Uterus (tissue), 4 donors: ENCODE data around the gene RHAG. TPM values are rescaled to one million over a fixed set of nuclear protein-coding genes. Genes with fewer than 3 reads are reported as not detected.

Experiments
- DNase-seq, 2 donors: peaks; one replicate each; pipeline ENCODE4 v3.0.0-alpha.2; 2019 to 2020
- H3K27ac ChIP-seq, 2 donors: fragments of 200-600 bp; sonication (generic); 1 replicate in 1 of 2; 2 replicates in 1 of 2; pipeline ENCODE4 v1.5.1; 2016 to 2018
- H3K27me3 ChIP-seq, 2 donors: fragments of 200-600 bp; sonication (generic); one replicate each; pipeline ENCODE4 v1.5.1; 2018 to 2019; ENCODE audit warnings: control low read depth in 1 of 2
- H3K36me3 ChIP-seq, 2 donors: fragments of 200-600 bp; sonication (generic); one replicate each; pipeline ENCODE4 v1.5.1; 2019; ENCODE audit warnings: control low read depth in 1 of 2
- H3K4me1 ChIP-seq, 2 donors: fragments of 200-600 bp; sonication (generic); one replicate each; pipeline ENCODE4 v1.5.1; 2018 to 2019; ENCODE audit warnings: control low read depth in 1 of 2
- H3K4me3 ChIP-seq, 2 donors: fragments of 200-600 bp; sonication (generic); 1 replicate in 1 of 2; 2 replicates in 1 of 2; pipeline ENCODE4 v1.5.1; 2018 to 2019; ENCODE audit warnings: mild to moderate bottlenecking in 1 of 2
- H3K9me3 ChIP-seq, 2 donors: fragments of 200-600 bp; sonication (generic); one replicate each; pipeline ENCODE4 v1.5.1; 2019; ENCODE audit warnings: control low read depth in 1 of 2
- CTCF ChIP-seq, 4 experiments: fragments of 200-600 bp in 2 of 4; fragments of 450-650 bp in 2 of 4; sonication (generic) in 2 of 4; IDR thresholded peaks; one replicate each; pipeline ENCODE4 v1.5.1; 2016 to 2019; ENCODE audit warnings: antibody characterized with exemption in 4 of 4, mild to moderate bottlenecking in 2 of 4, moderate library complexity in 1 of 4
- POLR2A ChIP-seq, 2 donors: fragments of 450-650 bp; IDR thresholded peaks; one replicate each; pipeline ENCODE4 v1.6.1; 2016; ENCODE audit warnings: antibody characterized with exemption in 2 of 2, mild to moderate bottlenecking in 1 of 2, moderate library complexity in 1 of 2
- intact Hi-C: fragments of 100-400 bp; cut with DNase I; formaldehyde crosslinking; loops from one replicate; pipeline ENCODE4 v1.15.1; 2023; ENCODE audit warnings: low total_unique reads
- total RNA-seq, 4 donors: library from RNA; depleted of rRNA in 3 of 4; stranded (reverse); fragments of >200 nt in 3 of 4; gene quantifications; one replicate each; pipeline versions ENCODE4 v1.1.0 to v1.2.4, GENCODE V29; 2014 to 2023
- donor health status: DM: yes; HTN: yes; CAD: no.

Gene RHAG
- total RNA-seq, 4 donors from 2014 or later: 3.2 TPM; not detected in 3

DNA sequence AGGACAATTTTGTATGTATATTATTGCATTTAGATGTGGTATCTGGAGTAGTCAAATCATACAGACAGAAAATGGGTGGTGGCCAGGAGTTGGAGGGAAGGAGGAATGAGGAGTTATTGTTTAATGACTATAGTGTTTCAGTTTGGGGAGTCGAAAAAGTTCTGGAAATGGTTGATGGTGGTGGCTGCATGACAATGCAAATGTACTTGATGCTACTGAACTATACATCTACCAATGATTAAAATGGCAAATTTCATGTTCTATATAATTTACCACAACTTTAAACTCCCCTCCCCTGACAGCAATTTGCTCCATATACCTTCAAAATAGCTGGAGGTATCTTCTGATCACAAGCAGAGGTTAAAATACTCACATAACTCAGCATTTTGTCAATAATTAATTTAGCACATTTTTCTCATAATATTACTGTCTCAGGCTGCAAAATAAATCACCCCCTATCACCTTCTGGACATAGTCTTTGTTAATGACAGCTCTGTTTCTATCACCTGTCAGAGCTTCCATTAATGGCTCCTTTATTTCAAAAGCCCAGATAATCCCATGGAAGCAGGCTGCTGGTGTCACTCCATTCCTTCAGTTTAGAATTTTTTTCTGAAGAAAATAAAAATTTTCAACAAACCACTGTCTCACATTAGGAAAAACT lies 25.7 kb upstream of the RHAG start:
- intact Hi-C loops: no loop called here
- no peaks in the 10 kb centered on the region for H3K9me3 ChIP-seq
- no peaks in the 10 kb centered on the region for H3K27me3 ChIP-seq
- DNase-seq: no peak
- no peaks in the 10 kb centered on the region for H3K4me1 ChIP-seq
- H3K36me3 ChIP-seq: no peaks in the 10 kb centered on the region
- no peak overlapping the region for H3K4me3 ChIP-seq
- TF ChIP-seq POLR2A (IDR thresholded peaks at IDR 0.05): no peak
- no peak for TF ChIP-seq CTCF (IDR thresholded peaks at IDR 0.05)
- no peak overlapping the region for H3K27ac ChIP-seq

DNA sequence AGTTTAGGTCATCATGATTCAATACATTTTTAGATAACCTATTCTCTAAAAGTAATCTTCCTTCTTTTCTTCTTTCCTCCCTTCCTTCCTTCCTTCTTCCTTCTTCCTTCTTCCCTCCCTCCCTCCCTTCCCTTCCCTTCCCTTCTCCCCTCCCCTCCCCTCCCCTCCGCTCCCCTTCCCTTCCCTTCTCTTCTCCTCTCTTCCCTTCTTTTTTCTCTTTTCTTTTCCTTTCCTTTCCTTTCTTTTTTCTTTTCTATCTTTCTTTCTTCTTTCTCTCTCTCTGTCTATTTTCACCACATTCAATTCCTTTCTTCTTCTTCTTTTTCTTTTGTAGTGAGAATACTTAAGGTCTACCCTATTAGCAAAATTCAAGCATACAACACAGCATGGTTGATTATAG lies 17.3 kb upstream of the RHAG start:
- intact Hi-C loops: no loop called here
- no peaks in the 10 kb centered on the region for H3K36me3 ChIP-seq
- H3K9me3 ChIP-seq: no peaks in the 10 kb centered on the region
- H3K27ac ChIP-seq: no peak overlapping the region
- no peaks in the 10 kb centered on the region for H3K4me1 ChIP-seq
- no peak for DNase-seq
- H3K4me3 ChIP-seq: no peak overlapping the region
- no peaks in the 10 kb centered on the region for H3K27me3 ChIP-seq
- TF ChIP-seq POLR2A (IDR thresholded peaks at IDR 0.05) (no peak), CTCF (IDR thresholded peaks at IDR 0.05) (no peak)

GRCh38 chr6:49653438-49653837 lies 16.8 kb upstream of the RHAG start:
- Histone ChIP-seq H3K4me3 (no peak overlapping the region), H3K27me3 (no peaks in the 10 kb centered on the region), H3K9me3 (no peaks in the 10 kb centered on the region), H3K4me1 (no peaks in the 10 kb centered on the region), H3K36me3 (no peaks in the 10 kb centered on the region), H3K27ac (no peak overlapping the region)
- intact Hi-C loops: no loop called here
- TF ChIP-seq POLR2A (IDR thresholded peaks at IDR 0.05): no peak
- TF ChIP-seq CTCF (IDR thresholded peaks at IDR 0.05): no peak
- no peak for DNase-seq

DNA sequence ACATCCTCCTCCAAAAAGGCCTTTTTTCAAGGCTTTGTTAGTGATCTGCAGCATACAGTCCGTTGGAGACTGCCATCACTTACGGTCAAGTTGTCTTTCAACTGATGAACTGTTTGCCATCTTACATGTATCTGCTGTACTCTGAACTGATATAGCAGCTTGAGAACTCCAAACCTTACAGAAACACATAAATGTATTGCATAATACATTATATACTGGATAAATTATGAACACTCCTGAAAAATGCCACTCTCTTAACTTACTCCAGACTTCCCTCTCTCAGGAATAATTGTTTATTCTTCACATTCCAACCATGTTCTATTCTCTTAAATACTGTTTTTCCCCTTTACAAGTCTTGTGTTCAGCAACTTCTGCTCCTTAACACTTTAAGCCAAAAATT lies 14.6 kb upstream of the RHAG start:
- intact Hi-C loops: no loop called here
- no peak for DNase-seq
- no peaks in the 10 kb centered on the region for H3K9me3 ChIP-seq
- H3K27me3 ChIP-seq: no peaks in the 10 kb centered on the region
- no peak overlapping the region for H3K4me3 ChIP-seq
- H3K4me1 ChIP-seq: no peaks in the 10 kb centered on the region
- no peak overlapping the region for H3K27ac ChIP-seq
- no peaks in the 10 kb centered on the region for H3K36me3 ChIP-seq
- TF ChIP-seq CTCF (IDR thresholded peaks at IDR 0.05) (no peak), POLR2A (IDR thresholded peaks at IDR 0.05) (no peak)

DNA sequence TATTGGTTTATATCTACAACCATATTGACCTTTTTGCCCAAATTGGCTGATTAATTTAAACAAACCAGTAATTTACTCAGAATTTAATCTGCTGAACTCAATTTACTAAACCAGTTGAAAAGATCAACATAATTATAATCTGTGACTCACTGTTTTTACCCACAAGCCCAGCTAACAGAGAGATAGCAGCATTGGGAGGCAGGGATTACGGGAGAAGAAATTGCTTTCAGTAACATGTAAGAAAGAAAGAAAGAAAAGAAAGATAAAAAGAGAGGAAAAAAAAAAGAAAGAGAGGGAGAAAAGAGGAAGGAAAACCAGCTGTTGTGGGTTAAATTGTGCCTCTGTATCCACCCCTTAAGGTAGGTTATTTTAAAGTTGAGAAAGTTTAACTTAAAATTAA lies 13.3 kb upstream of the RHAG start:
- H3K36me3 ChIP-seq: no peaks in the 10 kb centered on the region
- H3K9me3 ChIP-seq: no peaks in the 10 kb centered on the region
- no peak overlapping the region for H3K27ac ChIP-seq
- H3K27me3 ChIP-seq: no peaks in the 10 kb centered on the region
- no peaks in the 10 kb centered on the region for H3K4me1 ChIP-seq
- H3K4me3 ChIP-seq: no peak overlapping the region
- TF ChIP-seq CTCF (IDR thresholded peaks at IDR 0.05): no peak
- TF ChIP-seq POLR2A (IDR thresholded peaks at IDR 0.05): no peak
- intact Hi-C loops: no loop called here
- no peak for DNase-seq
